ENCODE data around the gene GLYR1. TPM values are rescaled to one million over a fixed set of nuclear protein-coding genes. Genes with fewer than 3 reads are reported as not detected.

GLYR1 gene
- total and polyA plus RNA-seq, 2 donors (not counting 3 experiments of a cell fraction or from before 2014, with no cell fraction given), result 47.9 to 107 TPM

GRCh38 chr16:4866586-4866985 lies 19.5 kb upstream of the GLYR1 start:
- no TSS peak for BruUV-seq (replicated peaks)
- no peak for TF ChIP-seq MAX (IDR thresholded peaks at IDR 0.05; ENCODE audit: insufficient read depth, insufficient read length)
- TF ChIP-seq MYC (IDR thresholded peaks at IDR 0.05; ENCODE audit: low read depth, low read length), result no peak
- TF ChIP-seq GATA2 (IDR thresholded peaks at IDR 0.05; ENCODE audit: insufficient read depth, insufficient read length, low read depth, low read length), result no peak
- TF ChIP-seq CTCF (IDR thresholded peaks at IDR 0.05; ENCODE audit: extremely low read depth in 1 of 2, insufficient read depth in 1 of 2, low read depth in 1 of 2, low read length in 2 of 2), result no peak
- TF ChIP-seq JUN (IDR thresholded peaks at IDR 0.05; ENCODE audit: borderline replicate concordance, insufficient read depth, insufficient read length, low read depth), result no peak
- TF ChIP-seq POLR2AphosphoS5 (IDR thresholded peaks at IDR 0.05; ENCODE audit: insufficient read depth, low read depth, low read length), result no peak
- no peak for TF ChIP-seq EZH2 (IDR thresholded peaks at IDR 0.05; ENCODE audit: borderline replicate concordance, low read depth, low read length, severe bottlenecking)
- no peak for TF ChIP-seq FOS (IDR thresholded peaks at IDR 0.05; ENCODE audit: borderline replicate concordance, insufficient read depth, low read length)
- TF ChIP-seq POLR2A (IDR thresholded peaks at IDR 0.05; ENCODE audit: low read depth, low read length), result no peak
- dilution Hi-C loops (cut with MboI; ENCODE audit: extremely low pct_ligation_motif_present, low sequenced_read_pairs) (no loop called here), intact Hi-C loops (cut with micrococcal nuclease) (no loop called here)
- ChIA-PET POLR2A (no interaction called here), CTCF (no interaction called here)
- Histone ChIP-seq H3K9me3 (replicated peaks; ENCODE audit: control insufficient read depth, insufficient read depth, low read length) (no peaks in the 10 kb centered on the region), H3K4me3 (replicated peaks in 1 of 3; ENCODE audit: insufficient read depth in 1 of 3, low read depth in 1 of 3, low read length in 3 of 3) (no peak overlapping the region), H3K27ac (ENCODE audit: insufficient read depth, low read depth, low read length) (no peak overlapping the region), H3K9me1 (replicated peaks; ENCODE audit: control insufficient read depth, extremely low read depth, insufficient read depth, low read length) (no peaks in the 10 kb centered on the region), H3K36me3 (ENCODE audit: control insufficient read depth in 2 of 2, extremely low read depth in 1 of 2, insufficient read depth in 2 of 2, low read length in 2 of 2) (peaks cover 3 to 20% of the 10 kb centered on the region in 2 experiments), H3K27me3 (ENCODE audit: control insufficient read depth in 2 of 2, insufficient read depth in 2 of 2, low read length in 2 of 2) (no peaks in the 10 kb centered on the region), H2AFZ (ENCODE audit: low read depth, low read length) (no peak overlapping the region), H4K20me1 (replicated peaks; ENCODE audit: control insufficient read depth, extremely low read depth, insufficient read depth, low read length) (no peaks in the 10 kb centered on the region), H3K79me2 (ENCODE audit: control insufficient read depth, insufficient read depth, low read length) (peaks cover 76% of the 10 kb centered on the region), H3K4me2 (ENCODE audit: insufficient read depth, low read length) (no peak overlapping the region), H3K9ac (replicated peaks; ENCODE audit: extremely low read depth, insufficient read depth, low read length) (no peak overlapping the region), H3K4me1 (ENCODE audit: control insufficient read depth, extremely low read depth, insufficient read depth, low read length) (no peaks in the 10 kb centered on the region)
- FAIRE-seq (no peak), DNase-seq (ENCODE audit: low read depth, low spot score) (no peak)

All from endothelial cell of umbilical vein (primary cell).